Measurements from ENCODE around the gene INAFM1.

GRCh38 chr19:47274071-47274890 lies at the start of gene INAFM1:
- 0 out of 2 replicates have a peak, but pooled peaks have one; percentile 9 for TF ChIP-seq JUND (IDR thresholded peaks at IDR 0.05; ENCODE audit: borderline replicate concordance, low read depth, low read length)
- no peak; the same call in 2 of the 3 replicates for TF ChIP-seq JUND (tag; IDR thresholded peaks at IDR 0.05; ENCODE audit: borderline replicate concordance, low read depth, low read length)
- no peak for TF ChIP-seq CEBPZ (IDR thresholded peaks at IDR 0.05; ENCODE audit: borderline replicate concordance, low read depth, low read length)

Measured in K562 (cell line).